Naive thymus-derived CD4-positive, alpha-beta T cell (primary cell): ENCODE data around the gene APBA1. TPM values are rescaled to one million over a fixed set of nuclear protein-coding genes. Genes with fewer than 3 reads are reported as not detected.
A peak's percentile ranks its signal among the peaks of the same experiment; 100 is the strongest.

Experiments used
- ATAC-seq: fragments of 150-1000 bp; cut with Tn5 transposase; 2 replicates; pipeline ENCODE4 v1.10.0; 2021; ENCODE audit warnings: mild to moderate bottlenecking, moderate library complexity
- CTCF ChIA-PET: fragments of 350-600 bp; sonication (Branson Sonifier 250); formaldehyde crosslinking; loops from one replicate; lab custom pipeline; 2021; ENCODE audit warnings: antibody characterized with exemption; lab: Charles Lee
- POLR2A ChIA-PET: fragments of 350-600 bp; sonication (Branson Sonifier 250); formaldehyde crosslinking; loops from one replicate; lab custom pipeline; 2021; ENCODE audit warnings: antibody characterized with exemption, inconsistent platforms; lab: Charles Lee
- DNase-seq, 9 donors: peaks; one replicate each; pipeline versions ENCODE4 v3.0.0 to v3.0.0-alpha.2; 2020 to 2022; ENCODE audit warnings: mixed read lengths in 1 of 9
- H3K27ac ChIP-seq: one replicate; pipeline ENCODE4 v1.7.0; 2013; ENCODE audit warnings: mild to moderate bottlenecking, low read depth, low read length, moderate library complexity
- H3K27me3 ChIP-seq, 2 donors: one replicate each; pipeline ENCODE4 v1.7.0; 2013; ENCODE audit warnings: low read length in 2 of 2, mild to moderate bottlenecking in 2 of 2, moderate library complexity in 2 of 2; ENCODE audit not compliant: control insufficient read depth in 2 of 2, insufficient read depth in 2 of 2
- H3K36me3 ChIP-seq, 3 experiments: 1 replicate in 2 of 3; 2 replicates in 1 of 3; pipeline ENCODE4 v1.7.0; 2013; ENCODE audit warnings: low read length in 3 of 3, mild to moderate bottlenecking in 3 of 3, moderate library complexity in 1 of 3; ENCODE audit not compliant: insufficient read depth in 3 of 3, control insufficient read depth in 2 of 3
- H3K4me1 ChIP-seq, 2 donors: one replicate each; pipeline ENCODE4 v1.7.0; 2013; ENCODE audit warnings: low read length in 2 of 2, mild to moderate bottlenecking in 2 of 2, moderate library complexity in 1 of 2; ENCODE audit not compliant: control insufficient read depth in 2 of 2, insufficient read depth in 2 of 2
- H3K4me3 ChIP-seq: 2 replicates; pipeline ENCODE4 v1.7.0; 2013; ENCODE audit warnings: mild to moderate bottlenecking, low read length
- H3K9me3 ChIP-seq, 3 experiments: 1 replicate in 2 of 3; 2 replicates in 1 of 3; pipeline ENCODE4 v1.7.0; 2013; ENCODE audit warnings: low read length in 3 of 3; ENCODE audit not compliant: control insufficient read depth in 2 of 3
- H3K27ac Mint-ChIP-seq, 9 donors: one replicate each; pipeline ENCODE4 v1.8.0; 2020 to 2022; ENCODE audit warnings: mixed read lengths in 9 of 9, mild to moderate bottlenecking in 8 of 9, moderate library complexity in 5 of 9, inconsistent platforms in 2 of 9
- H3K27me3 Mint-ChIP-seq, 5 donors: one replicate each; pipeline ENCODE4 v1.8.0; 2021 to 2022; ENCODE audit warnings: mixed read lengths in 5 of 5, mild to moderate bottlenecking in 1 of 5
- H3K36me3 Mint-ChIP-seq, 5 donors: one replicate each; pipeline ENCODE4 v1.8.0; 2020 to 2022; ENCODE audit warnings: mixed read lengths in 5 of 5, mild to moderate bottlenecking in 3 of 5, inconsistent platforms in 1 of 5
- H3K4me1 Mint-ChIP-seq, 7 donors: one replicate each; pipeline ENCODE4 v1.8.0; 2020 to 2022; ENCODE audit warnings: mixed read lengths in 7 of 7, mild to moderate bottlenecking in 3 of 7, inconsistent platforms in 1 of 7
- H3K4me3 Mint-ChIP-seq, 10 donors: one replicate each; pipeline ENCODE4 v1.8.0; 2020 to 2022; ENCODE audit warnings: mild to moderate bottlenecking in 10 of 10, mixed read lengths in 10 of 10, moderate library complexity in 6 of 10, inconsistent platforms in 2 of 10
- H3K9me3 Mint-ChIP-seq, 11 donors: one replicate each; pipeline ENCODE4 v1.8.0; 2020 to 2022; ENCODE audit warnings: mixed read lengths in 11 of 11, mild to moderate bottlenecking in 4 of 11, inconsistent platforms in 1 of 11, moderate library complexity in 1 of 11
- intact Hi-C, 2 donors: fragments of 100-400 bp; cut with micrococcal nuclease; formaldehyde crosslinking; loops; one replicate each; pipeline ENCODE4 v1.15.1; 2023
- polyA plus RNA-seq, 2 donors: library from polyadenylated mRNA; unstranded; fragments of 300-500 nt; fragmentation: Illumina TruSeq; gene quantifications; one replicate each; pipeline ENCODE4 v1.2.3, GENCODE V29; 2021
- total RNA-seq, 6 experiments: library from RNA in 5 of 6; stranded (reverse) in 5 of 6; gene quantifications; 1 replicate in 5 of 6; 2 replicates in 1 of 6; pipeline ENCODE4 v1.2.3 and lab custom pipeline; 2021 to 2026

APBA1 gene
- total and polyA plus RNA-seq, 7 experiments from 2014 or later = 0.06 to 4.5 (median 1.4) TPM; not detected in 1

GRCh38 chr9:69590266-69590665 lies 81.9 kb downstream of the APBA1 start:
- intact Hi-C loops = no loop called here
- Mint-ChIP-seq H3K9me3 (peaks cover 0 to 4% (median 0%) of the 10 kb centered on the region in 11 donors), H3K4me3 (no peak overlapping the region)

GRCh38 chr9:69589156-69589555 lies 83.0 kb downstream of the APBA1 start:
- no peak overlapping the region for H3K27ac Mint-ChIP-seq
- ATAC-seq (no peak), DNase-seq (no peak)
- CTCF ChIA-PET = no interaction called here
- no peaks in the 10 kb centered on the region for H3K4me1 Mint-ChIP-seq
- POLR2A ChIA-PET = no interaction called here
- intact Hi-C loops = loop anchor here in 1 of 2 donors (10.0 kb wide), 1 partner anchor 56 kb away; no protein-coding TSS in a partner anchor
- Histone ChIP-seq H3K4me3 (no peak overlapping the region), H3K4me1 (no peaks in the 10 kb centered on the region), H3K9me3 (no peaks in the 10 kb centered on the region), H3K27ac (no peak overlapping the region), H3K27me3 (no peaks in the 10 kb centered on the region), H3K36me3 (no peaks in the 10 kb centered on the region)
- peaks cover 0 to 22% (median 6%) of the 10 kb centered on the region in 5 donors for H3K27me3 Mint-ChIP-seq
- H3K36me3 Mint-ChIP-seq = no peaks in the 10 kb centered on the region
- H3K9me3 Mint-ChIP-seq = peaks cover 0 to 2% (median 0%) of the 10 kb centered on the region in 11 donors
- H3K4me3 Mint-ChIP-seq = no peak overlapping the region

More at GRCh38 chr9:69590266-69590665, 81.9 kb downstream of the APBA1 start:
- POLR2A ChIA-PET = no interaction called here
- Mint-ChIP-seq H3K4me1 (no peaks in the 10 kb centered on the region), H3K27ac (no peak overlapping the region), H3K27me3 (peaks cover 0 to 25% (median 9%) of the 10 kb centered on the region in 5 donors), H3K36me3 (no peaks in the 10 kb centered on the region)
- CTCF ChIA-PET = no interaction called here
- DNase-seq = no peak
- Histone ChIP-seq H3K27ac (no peak overlapping the region), H3K36me3 (no peaks in the 10 kb centered on the region), H3K4me3 (no peak overlapping the region), H3K4me1 (no peaks in the 10 kb centered on the region), H3K9me3 (no peaks in the 10 kb centered on the region), H3K27me3 (no peaks in the 10 kb centered on the region)
- no peak for ATAC-seq

- Mint-ChIP-seq H3K4me3 (no peak overlapping the region), H3K9me3 (peaks cover 0 to 2% (median 0%) of the 10 kb centered on the region in 11 donors), H3K4me1 (peaks cover 0 to 6% (median 0%) of the 10 kb centered on the region in 7 donors), H3K36me3 (no peaks in the 10 kb centered on the region), H3K27me3 (peaks cover 0 to 9% (median 0%) of the 10 kb centered on the region in 5 donors), H3K27ac (no peak overlapping the region)
- no peaks in the 10 kb centered on the region for H3K27me3 ChIP-seq
- ATAC-seq (no peak), DNase-seq (no peak)
- CTCF ChIA-PET = no interaction called here
- H3K4me3 ChIP-seq = no peak overlapping the region
- POLR2A ChIA-PET = no interaction called here
- no peaks in the 10 kb centered on the region for H3K9me3 ChIP-seq
- H3K4me1 ChIP-seq = no peaks in the 10 kb centered on the region
- H3K36me3 ChIP-seq = no peaks in the 10 kb centered on the region
- intact Hi-C loops = loop anchor here in 1 of 2 donors (10.0 kb wide), 1 partner anchor 59 kb away; no protein-coding TSS in a partner anchor
- H3K27ac ChIP-seq = no peak overlapping the region
These were observed 86.6 kb downstream of the APBA1 start for GRCh38 chr9:69585571-69585970.

- DNase-seq (no peak), ATAC-seq (no peak)
- Histone ChIP-seq H3K9me3 (no peaks in the 10 kb centered on the region), H3K4me3 (no peak overlapping the region), H3K27me3 (no peaks in the 10 kb centered on the region), H3K36me3 (no peaks in the 10 kb centered on the region), H3K4me1 (no peaks in the 10 kb centered on the region), H3K27ac (no peak overlapping the region)
- CTCF ChIA-PET = no interaction called here
- Mint-ChIP-seq H3K9me3 (peaks cover 0 to 2% (median 0%) of the 10 kb centered on the region in 11 donors), H3K36me3 (no peaks in the 10 kb centered on the region), H3K27me3 (peaks cover 1 to 11% (median 4%) of the 10 kb centered on the region in 5 donors), H3K4me3 (no peak overlapping the region), H3K4me1 (peaks cover 0 to 6% (median 0%) of the 10 kb centered on the region in 7 donors), H3K27ac (no peak overlapping the region)
- POLR2A ChIA-PET = no interaction called here
- intact Hi-C loops = loop anchor here in 1 of 2 donors (10.0 kb wide), 1 partner anchor 60 kb away; no protein-coding TSS in a partner anchor
These were observed 87.4 kb downstream of the APBA1 start for GRCh38 chr9:69584759-69585158.

GRCh38 chr9:69583645-69584234 lies 88.4 kb downstream of the APBA1 start:
- no peaks in the 10 kb centered on the region for H3K4me1 ChIP-seq
- H3K4me3 ChIP-seq = no peak overlapping the region
- H3K36me3 ChIP-seq = no peaks in the 10 kb centered on the region
- no peak overlapping the region for H3K27ac ChIP-seq
- no peak for ATAC-seq
- no peak overlapping the region for H3K27ac Mint-ChIP-seq
- peaks cover 0 to 6% (median 0%) of the 10 kb centered on the region in 7 donors for H3K4me1 Mint-ChIP-seq
- H3K9me3 Mint-ChIP-seq = peaks cover 0 to 2% (median 0%) of the 10 kb centered on the region in 11 donors
- H3K27me3 Mint-ChIP-seq = peaks cover 5 to 16% (median 8%) of the 10 kb centered on the region in 5 donors
- H3K36me3 Mint-ChIP-seq = no peaks in the 10 kb centered on the region
- H3K9me3 ChIP-seq = no peaks in the 10 kb centered on the region
- H3K27me3 ChIP-seq = no peaks in the 10 kb centered on the region
- DNase-seq = no peak
- no peak overlapping the region for H3K4me3 Mint-ChIP-seq
- CTCF ChIA-PET = no interaction called here
- intact Hi-C loops = loop anchor here in 1 of 2 donors (10.0 kb wide), 1 partner anchor 61 kb away; no protein-coding TSS in a partner anchor
- POLR2A ChIA-PET = no interaction called here

- Histone ChIP-seq H3K4me1 (no peaks in the 10 kb centered on the region), H3K36me3 (no peaks in the 10 kb centered on the region), H3K27ac (no peak overlapping the region), H3K4me3 (no peak overlapping the region), H3K9me3 (no peaks in the 10 kb centered on the region), H3K27me3 (no peaks in the 10 kb centered on the region)
- peak; percentile 62 for ATAC-seq
- Mint-ChIP-seq H3K36me3 (no peaks in the 10 kb centered on the region), H3K4me1 (peaks cover 0 to 6% (median 0%) of the 10 kb centered on the region in 7 donors), H3K4me3 (no peak overlapping the region), H3K9me3 (peaks cover 0 to 2% (median 0%) of the 10 kb centered on the region in 11 donors), H3K27me3 (peaks cover 5 to 16% (median 8%) of the 10 kb centered on the region in 5 donors), H3K27ac (no peak overlapping the region)
- CTCF ChIA-PET = no interaction called here
- DNase-seq = no peak
- POLR2A ChIA-PET = no interaction called here
- intact Hi-C loops = loop anchor here in 1 of 2 donors (10.0 kb wide), 1 partner anchor 62 kb away; no protein-coding TSS in a partner anchor
These were observed 89.5 kb downstream of the APBA1 start for GRCh38 chr9:69582544-69583297.
